Adrenal gland (tissue), 5 donors: ENCODE measurements around the gene HORMAD2.

Experiments
- POLR2A ChIP-seq, 2 donors: fragments of 450-650 bp; IDR thresholded peaks; one replicate each; pipeline ENCODE4 v1.6.1; 2017; ENCODE audit warnings: antibody characterized with exemption in 2 of 2, mild to moderate bottlenecking in 2 of 2, moderate library complexity in 1 of 2
- TF ChIP-seq, protein P1 (sequence below), 6 experiments: fragments of 450-650 bp in 4 of 6; fragments of 200-600 bp in 2 of 6; sonication (generic) in 1 of 6; IDR thresholded peaks; 1 replicate in 5 of 6; 2 replicates in 1 of 6; pipeline versions ENCODE4 v1.5.1 to v1.8.0; 2016 to 2021; ENCODE audit warnings: antibody characterized with exemption in 6 of 6, mild to moderate bottlenecking in 2 of 6, moderate library complexity in 1 of 6
- donor health status: DM: no; HTN: no; CAD: no.

DNA sequence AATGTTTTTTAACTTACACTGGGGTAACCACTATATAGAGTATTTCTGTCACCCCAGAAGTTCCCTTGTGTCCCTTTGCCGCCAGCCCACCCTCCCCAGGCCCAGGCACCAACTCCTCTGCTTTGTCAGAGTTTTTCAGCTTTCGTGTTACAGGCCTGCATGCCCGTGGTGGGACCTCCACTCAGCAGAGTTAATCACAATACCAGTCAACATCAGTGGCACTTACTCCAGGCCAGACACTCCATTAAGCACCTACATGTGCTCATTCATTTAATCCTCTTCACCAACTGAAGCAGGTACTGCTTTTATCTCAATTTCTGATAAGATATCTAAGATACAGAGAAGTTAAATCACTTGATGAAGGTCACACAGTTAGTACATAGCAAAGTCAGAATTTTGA is 103.0 kb downstream of the HORMAD2 start:
- TF ChIP-seq, protein P1, sequence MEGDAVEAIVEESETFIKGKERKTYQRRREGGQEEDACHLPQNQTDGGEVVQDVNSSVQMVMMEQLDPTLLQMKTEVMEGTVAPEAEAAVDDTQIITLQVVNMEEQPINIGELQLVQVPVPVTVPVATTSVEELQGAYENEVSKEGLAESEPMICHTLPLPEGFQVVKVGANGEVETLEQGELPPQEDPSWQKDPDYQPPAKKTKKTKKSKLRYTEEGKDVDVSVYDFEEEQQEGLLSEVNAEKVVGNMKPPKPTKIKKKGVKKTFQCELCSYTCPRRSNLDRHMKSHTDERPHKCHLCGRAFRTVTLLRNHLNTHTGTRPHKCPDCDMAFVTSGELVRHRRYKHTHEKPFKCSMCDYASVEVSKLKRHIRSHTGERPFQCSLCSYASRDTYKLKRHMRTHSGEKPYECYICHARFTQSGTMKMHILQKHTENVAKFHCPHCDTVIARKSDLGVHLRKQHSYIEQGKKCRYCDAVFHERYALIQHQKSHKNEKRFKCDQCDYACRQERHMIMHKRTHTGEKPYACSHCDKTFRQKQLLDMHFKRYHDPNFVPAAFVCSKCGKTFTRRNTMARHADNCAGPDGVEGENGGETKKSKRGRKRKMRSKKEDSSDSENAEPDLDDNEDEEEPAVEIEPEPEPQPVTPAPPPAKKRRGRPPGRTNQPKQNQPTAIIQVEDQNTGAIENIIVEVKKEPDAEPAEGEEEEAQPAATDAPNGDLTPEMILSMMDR (IDR thresholded peaks at IDR 0.05), result no peak
- no peak for TF ChIP-seq POLR2A (IDR thresholded peaks at IDR 0.05)
